Body of pancreas (tissue), 4 donors: ENCODE results near the gene TMEM223. TPM values are rescaled to one million over a fixed set of nuclear protein-coding genes. Genes with fewer than 3 reads are reported as not detected.
"Not testable (repeated sequence)": the region's sequence is repeated elsewhere in the genome, so short reads cannot be mapped to it uniquely, and the experiment has no call there.

Source experiments
- ATAC-seq: fragments of 150-250 bp; one replicate; pipeline ENCODE4 v1.9.1; 2016
- DNase-seq, 4 donors: peaks; one replicate each; pipeline ENCODE4 v3.0.0-alpha.2; 2019
- H3K27ac ChIP-seq, 4 donors: fragments of 200-600 bp; sonication (generic); 1 replicate in 3 of 4; 2 replicates in 1 of 4; pipeline versions ENCODE4 v1.5.1 to v1.6.1; 2016 to 2019; ENCODE audit warnings: mild to moderate bottlenecking in 1 of 4, mixed read lengths in 1 of 4, moderate library complexity in 1 of 4
- H3K27me3 ChIP-seq, 2 donors: fragments of 200-600 bp; sonication (generic); one replicate each; pipeline ENCODE4 v1.6.0; 2016; ENCODE audit warnings: mild to moderate bottlenecking in 1 of 2
- H3K36me3 ChIP-seq, 2 donors: fragments of 200-600 bp; sonication (generic); replicated peaks in 1 of 2; 2 replicates each; pipeline ENCODE4 v1.5.1; 2016; ENCODE audit warnings: low read depth in 2 of 2; ENCODE audit not compliant: insufficient read depth in 1 of 2
- H3K4me1 ChIP-seq: fragments of 200-600 bp; sonication (generic); one replicate; pipeline ENCODE4 v1.6.0; 2016
- H3K4me3 ChIP-seq, 2 donors: fragments of 200-600 bp; sonication (generic); 1 replicate in 1 of 2; 2 replicates in 1 of 2; pipeline ENCODE4 v1.5.1; 2016 to 2019
- H3K9me3 ChIP-seq, 3 donors: fragments of 200-600 bp; sonication (generic); 1 replicate in 2 of 3; 2 replicates in 1 of 3; pipeline ENCODE4 v1.5.1; 2016
- CTCF ChIP-seq, 7 experiments: fragments of 450-650 bp in 4 of 7; fragments of 200-600 bp in 3 of 7; sonication (generic) in 3 of 7; IDR thresholded peaks; one replicate each; pipeline ENCODE4 v1.5.1; 2016 to 2019; ENCODE audit warnings: antibody characterized with exemption in 7 of 7
- POLR2A ChIP-seq, 3 donors: fragments of 450-650 bp; IDR thresholded peaks; one replicate each; pipeline ENCODE4 v1.6.1; 2016; ENCODE audit warnings: antibody characterized with exemption in 3 of 3, mild to moderate bottlenecking in 2 of 3
- WGBS, 2 donors: methylation state at CpG; one replicate each; pipeline ENCODE4 v1.1.5; 2017; 5-methylcytosine and 5-hydroxymethylcytosine counted together
- intact Hi-C: fragments of 100-400 bp; cut with DNase I; formaldehyde crosslinking; loops from one replicate; pipeline ENCODE4 v1.15.1; 2023
- total RNA-seq, 2 donors: library from RNA; depleted of rRNA; stranded (reverse); fragments of >200 nt; gene quantifications; one replicate each; pipeline ENCODE4 v1.1.0, GENCODE V29; 2016

The TMEM223 gene
- total RNA-seq, 2 donors from 2014 or later, result 6.2 to 29.0 TPM

GRCh38 chr11:62832336-62833234 lies 40.8 kb upstream of the TMEM223 start, which contains the start of gene TEX54:
TSS of gene TEX54 (minus strand) at chr11:62832841.
- intact Hi-C loops, result no loop called here
- peaks cover 37% of the 10 kb centered on the region for H3K4me1 ChIP-seq
- H3K9me3 ChIP-seq, result no peaks in the 10 kb centered on the region
- peaks cover 0 to 12% of the 10 kb centered on the region in 2 donors for H3K36me3 ChIP-seq
- no peaks in the 10 kb centered on the region for H3K27me3 ChIP-seq
- TF ChIP-seq POLR2A (IDR thresholded peaks at IDR 0.05), result no peak
- TF ChIP-seq CTCF (IDR thresholded peaks at IDR 0.05), result peak in 1 of 7 experiments; percentile 5
- peak within 1 kb of the TSS; percentile 69 to 73 for H3K4me3 ChIP-seq
- peak within 1 kb of the TSS; percentile 95 to 99 (median 99) for H3K27ac ChIP-seq
- WGBS, 2 donors, result 6 to 11% methylated on average over 17 to 40 of the region's 40 CpGs
- ATAC-seq, result peak; percentile 21
- peak; percentile 41 to 55 (median 46) for DNase-seq

GRCh38 chr11:62831520-62832335 lies 39.9 kb upstream of the TMEM223 start, which contains the start of gene STX5:
TSS of gene STX5 (minus strand) at chr11:62832051. CDS start at chr11:62831243, 808 bp downstream.
- Histone ChIP-seq H3K36me3 (peaks cover 0 to 16% of the 10 kb centered on the region in 2 donors), H3K27ac (peak within 1 kb of the TSS; percentile 95 to 99 (median 99)), H3K4me1 (peaks cover 36% of the 10 kb centered on the region), H3K4me3 (peak within 1 kb of the TSS; percentile 69 to 73), H3K9me3 (no peaks in the 10 kb centered on the region), H3K27me3 (no peaks in the 10 kb centered on the region)
- peak; percentile 97 for ATAC-seq
- 0 to 1% methylated on average over 6 to 64 of the region's 65 CpGs for WGBS, 2 donors
- intact Hi-C loops, result no loop called here
- TF ChIP-seq POLR2A (IDR thresholded peaks at IDR 0.05) (peak; percentile 85 to 97 (median 97)), CTCF (IDR thresholded peaks at IDR 0.05) (no peak)
- peak; percentile 100 for DNase-seq

- Histone ChIP-seq H3K9me3 (no peaks in the 10 kb centered on the region), H3K27ac (peak overlapping the region; percentile 95 to 99 (median 99)), H3K27me3 (no peaks in the 10 kb centered on the region), H3K4me3 (peak overlapping the region; percentile 69 to 73), H3K36me3 (peaks cover 0 to 18% of the 10 kb centered on the region in 2 donors), H3K4me1 (peaks cover 36% of the 10 kb centered on the region)
- ATAC-seq (no peak), DNase-seq (peak in 2 of 4 donors; percentile 17 to 19)
- intact Hi-C loops, result no loop called here
- TF ChIP-seq CTCF (IDR thresholded peaks at IDR 0.05) (no peak), POLR2A (IDR thresholded peaks at IDR 0.05) (no peak)
- 0% methylated on average over 2 to 33 of the region's 33 CpGs for WGBS, 2 donors
Measured at GRCh38 chr11:62830904-62831519, 39.2 kb upstream of the TMEM223 start.

- H3K36me3 ChIP-seq, result peaks cover 20 to 34% of the 10 kb centered on the region in 2 donors
- ATAC-seq, H3K9me3 ChIP-seq, H3K27me3 ChIP-seq, DNase-seq, H3K27ac ChIP-seq, H3K4me3 ChIP-seq, intact Hi-C loops: not testable (repeated sequence)
- peaks cover 26% of the 10 kb centered on the region for H3K4me1 ChIP-seq
- 91 to 98% methylated on average over 8 of the region's 8 CpGs for WGBS, 2 donors
Measured at GRCh38 chr11:62828130-62828529, 36.3 kb upstream of the TMEM223 start.
